Stimulated activated CD4-positive, alpha-beta T cell treated with anti-CD3 and anti-CD28 coated beads, Interleukin-1b, Interleukin-23, amount 100 ng/mL, for 4 hours (primary cell): ENCODE data around the gene HOXB8.

Source experiments
- DNase-seq, 2 donors: peaks; one replicate each; pipeline ENCODE4 v3.0.0-alpha.2; 2020; ENCODE audit warnings: low read depth in 2 of 2

The HOXB8 gene

DNA sequence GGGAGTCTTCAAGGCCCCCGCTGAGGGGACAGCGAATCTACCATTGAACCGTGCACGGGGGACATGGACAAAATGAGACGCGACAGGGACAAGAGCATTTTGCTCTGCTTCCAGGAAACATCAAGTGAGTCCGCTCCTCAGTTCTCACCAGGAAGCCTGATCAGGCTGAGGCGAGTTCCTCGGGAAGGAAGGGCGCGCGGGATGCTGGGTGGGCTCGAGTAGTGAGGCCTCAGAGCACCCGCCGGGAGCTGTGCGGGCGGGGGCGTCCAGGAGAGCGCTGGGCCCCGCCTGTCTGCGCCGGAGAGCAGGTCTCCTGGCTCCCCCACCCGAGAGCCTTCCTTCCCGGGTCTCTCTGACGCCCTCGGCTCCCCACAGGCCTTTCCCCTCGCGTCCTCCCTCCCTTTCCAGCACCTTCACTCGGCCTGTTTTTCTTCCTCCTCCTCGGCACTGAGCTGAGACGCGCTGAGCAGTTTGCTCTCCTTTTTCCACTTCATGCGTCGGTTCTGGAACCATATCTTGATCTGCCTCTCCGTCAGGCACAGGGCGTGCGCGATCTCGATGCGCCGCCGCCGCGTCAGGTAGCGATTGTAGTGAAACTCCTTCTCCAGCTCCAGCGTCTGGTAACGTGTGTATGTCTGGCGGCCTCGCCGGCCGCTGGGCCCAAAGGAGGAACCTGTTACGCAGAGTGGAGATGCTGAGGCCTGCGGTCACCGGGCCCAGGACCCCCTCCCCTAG is 18.9 kb downstream of the HOXB8 start:
- no peak for DNase-seq

GRCh38 chr17:48595278-48595999 is 19.7 kb downstream of the HOXB8 start:
- no peak for DNase-seq

- DNase-seq: no peak
These were observed 20.4 kb downstream of the HOXB8 start for GRCh38 chr17:48594538-48595277.

DNA sequence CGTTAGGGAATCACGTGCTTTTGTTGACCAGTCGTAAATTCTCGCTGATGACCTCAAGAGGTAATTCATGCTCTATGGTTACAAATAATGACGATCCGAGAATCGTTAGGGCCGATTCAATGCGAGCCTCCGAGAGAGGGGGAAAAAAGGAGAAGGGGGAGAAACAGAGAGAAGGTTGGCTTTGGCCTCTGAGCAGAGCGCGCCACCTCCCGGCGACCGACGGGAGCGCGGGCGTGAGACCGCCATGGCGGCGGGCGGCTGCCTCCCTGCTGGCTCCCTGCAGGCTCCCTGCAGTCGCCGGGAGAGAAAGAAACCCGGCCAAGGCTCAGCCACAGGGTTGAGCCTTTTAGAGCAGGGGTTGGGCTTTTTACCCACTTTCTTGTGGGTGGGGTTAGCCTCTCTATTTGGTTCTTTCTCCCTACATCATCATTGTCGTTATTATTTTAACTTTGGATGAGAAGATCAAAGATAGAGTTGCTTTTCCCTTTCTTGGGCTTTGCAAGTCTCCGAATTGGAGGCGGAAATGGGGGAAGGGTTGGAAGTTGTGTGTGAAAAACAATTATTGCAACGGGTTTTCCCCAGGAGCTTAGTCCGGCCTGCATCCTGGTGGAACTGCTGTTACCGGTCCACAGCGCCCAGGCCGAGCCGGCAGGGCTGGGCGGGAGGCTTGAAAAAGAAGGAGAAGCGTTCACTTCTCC is 21.1 kb downstream of the HOXB8 start:
- peak; percentile 75 to 80 for DNase-seq

GRCh38 chr17:48593126-48593829 is 21.8 kb downstream of the HOXB8 start, which contains the start of gene HOXB5:
Gene HOXB5 (minus strand): TSS chr17:48593779. CDS start chr17:48593682, 97 bp downstream.
- no peak for DNase-seq

DNA sequence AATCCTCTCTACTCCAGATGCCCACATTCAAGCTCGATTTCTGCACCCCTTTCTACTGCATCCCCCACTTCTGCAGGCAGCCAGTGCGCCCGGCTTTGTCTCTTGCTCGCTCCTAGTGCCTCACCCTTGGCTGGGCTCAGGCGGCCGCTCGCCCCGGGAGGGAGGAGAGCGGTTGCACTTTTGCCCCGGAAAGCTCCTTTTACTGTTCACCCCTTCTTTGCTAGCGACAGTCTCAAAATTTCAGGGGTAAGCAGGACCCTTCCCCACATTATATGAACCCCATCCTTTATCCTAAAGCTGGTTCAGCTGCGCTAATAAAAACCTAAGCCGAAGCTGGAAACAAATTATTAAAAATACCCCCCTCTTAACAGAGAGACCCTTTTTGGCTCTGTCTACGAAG is 22.5 kb downstream of the HOXB8 start:
- no peak for DNase-seq

DNA sequence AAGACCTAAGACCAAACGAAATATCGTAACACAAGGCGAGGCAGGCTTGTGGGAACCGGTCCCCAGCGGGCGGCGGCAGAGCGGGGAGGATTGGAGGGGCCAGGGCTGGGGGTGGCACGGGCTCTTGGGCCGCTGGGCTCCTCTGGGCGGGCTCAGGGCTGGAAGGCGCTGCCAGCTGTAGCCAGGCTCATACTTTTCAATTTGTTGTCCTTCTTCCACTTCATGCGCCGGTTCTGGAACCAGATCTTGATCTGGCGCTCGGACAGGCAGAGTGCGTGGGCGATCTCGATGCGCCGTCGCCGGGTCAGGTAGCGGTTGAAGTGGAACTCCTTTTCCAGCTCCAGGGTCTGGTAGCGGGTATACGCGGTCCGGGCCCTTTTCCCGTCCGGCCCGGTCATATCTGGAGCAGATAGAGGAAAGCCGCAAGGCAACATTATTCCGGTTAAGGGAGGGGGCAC is 23.0 kb downstream of the HOXB8 start:
- DNase-seq: no peak

DNA sequence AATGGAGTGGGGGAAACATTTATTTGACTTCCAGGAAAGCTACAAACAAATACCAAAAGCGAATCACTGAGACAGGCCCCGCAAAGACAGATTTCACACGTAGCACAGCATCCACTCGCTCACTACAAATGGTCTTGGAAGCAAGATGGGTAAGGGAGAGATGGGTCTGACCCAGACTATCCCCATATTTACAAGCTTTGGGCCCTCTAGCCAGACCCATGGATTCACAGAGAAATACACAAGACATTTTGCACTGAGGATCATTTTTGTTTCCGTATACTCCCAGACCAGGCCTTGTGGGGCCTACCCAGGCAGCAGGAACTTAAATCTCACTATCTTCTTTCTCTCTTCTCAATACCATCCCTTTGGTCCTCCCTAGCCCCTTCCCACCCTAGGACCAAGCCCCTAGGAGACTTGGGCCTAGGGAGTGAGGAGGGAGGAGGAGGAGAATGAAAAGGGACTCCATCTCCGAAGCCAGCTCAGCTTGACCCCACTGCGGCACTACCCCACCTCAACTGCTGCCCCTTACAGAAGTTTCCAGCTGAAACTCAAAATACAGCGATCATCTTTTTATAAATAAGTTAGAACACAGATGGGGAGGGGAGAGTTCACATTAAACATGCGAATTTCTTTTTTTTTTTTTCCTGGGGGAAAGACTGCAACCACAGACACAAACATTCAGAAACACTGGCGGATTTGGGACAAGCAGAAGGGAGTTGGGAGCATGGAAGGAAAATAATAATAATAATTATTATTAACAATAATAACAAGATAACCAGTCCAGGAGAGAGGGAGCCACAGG is 23.6 kb downstream of the HOXB8 start:
- no peak for DNase-seq

DNA sequence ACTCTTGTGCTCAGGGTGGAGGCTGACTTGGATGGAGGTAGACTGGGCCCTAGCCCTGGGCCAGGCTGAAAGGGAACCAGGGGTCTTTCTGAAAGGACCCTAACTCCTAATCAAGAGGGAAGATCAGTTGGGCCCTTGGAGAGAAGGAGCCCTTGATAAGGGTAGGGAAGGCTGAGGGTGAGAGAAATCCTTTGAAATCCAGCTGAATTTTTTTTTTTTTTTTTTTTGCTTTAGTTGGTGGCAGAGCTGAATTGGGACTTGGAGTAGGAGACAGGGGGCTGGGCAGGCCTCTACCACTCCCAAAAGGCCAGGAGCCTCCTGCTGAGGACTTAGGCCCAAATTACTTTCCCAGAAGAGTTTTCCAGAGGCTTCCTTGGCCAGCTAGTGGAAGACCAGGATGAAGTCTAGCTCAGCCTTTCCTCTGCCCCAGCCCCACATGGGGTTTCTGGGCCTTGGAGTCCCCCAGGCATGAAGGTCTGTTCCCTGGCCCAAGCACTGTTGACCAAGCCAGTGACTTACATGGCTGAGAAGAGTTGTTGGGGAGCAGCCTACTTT is 24.4 kb downstream of the HOXB8 start:
- DNase-seq: no peak

DNA sequence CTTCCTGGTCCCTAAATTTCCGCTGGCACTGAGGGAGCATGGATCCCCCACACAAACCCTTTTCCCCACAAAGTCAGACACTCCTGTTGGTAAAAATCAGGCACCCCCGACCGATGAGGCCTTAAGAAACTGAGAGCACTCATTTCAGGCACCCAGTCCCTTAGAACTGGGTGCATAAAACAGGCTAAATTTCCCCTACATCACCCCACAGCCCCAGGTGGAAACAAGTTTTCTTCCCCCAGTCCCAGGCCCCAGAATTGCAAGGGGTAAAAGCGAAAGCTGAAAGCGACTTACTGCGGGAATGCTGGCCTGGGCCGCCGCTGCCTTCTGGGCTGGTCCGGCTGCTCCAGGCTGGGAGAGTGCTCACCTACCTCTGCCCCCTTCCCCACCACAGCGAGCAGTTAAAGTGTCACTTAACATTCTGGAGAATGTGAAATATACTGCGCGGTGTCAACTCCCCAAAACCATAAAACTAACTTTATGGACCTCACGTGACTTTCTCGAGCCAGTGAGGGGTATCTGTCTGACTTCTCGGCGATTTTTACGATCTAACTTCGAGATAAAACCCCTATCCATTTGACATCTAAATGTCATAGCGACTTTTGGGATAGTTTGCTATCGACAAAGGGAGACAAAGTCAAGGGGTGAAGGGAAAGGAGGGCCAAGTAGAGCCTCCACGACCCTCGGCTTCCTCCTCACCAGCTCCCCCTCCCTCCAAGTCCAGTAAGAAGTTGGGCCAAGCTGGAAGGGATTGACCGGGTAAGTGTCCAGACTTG is 25.1 kb downstream of the HOXB8 start, which contains the start of gene HOXB3:
Gene HOXB3 (minus strand): TSS at position 411 of the 776 bp plus-strand sequence. CDS start 37,767 bp downstream, outside the sequence.
- no peak for DNase-seq

DNA sequence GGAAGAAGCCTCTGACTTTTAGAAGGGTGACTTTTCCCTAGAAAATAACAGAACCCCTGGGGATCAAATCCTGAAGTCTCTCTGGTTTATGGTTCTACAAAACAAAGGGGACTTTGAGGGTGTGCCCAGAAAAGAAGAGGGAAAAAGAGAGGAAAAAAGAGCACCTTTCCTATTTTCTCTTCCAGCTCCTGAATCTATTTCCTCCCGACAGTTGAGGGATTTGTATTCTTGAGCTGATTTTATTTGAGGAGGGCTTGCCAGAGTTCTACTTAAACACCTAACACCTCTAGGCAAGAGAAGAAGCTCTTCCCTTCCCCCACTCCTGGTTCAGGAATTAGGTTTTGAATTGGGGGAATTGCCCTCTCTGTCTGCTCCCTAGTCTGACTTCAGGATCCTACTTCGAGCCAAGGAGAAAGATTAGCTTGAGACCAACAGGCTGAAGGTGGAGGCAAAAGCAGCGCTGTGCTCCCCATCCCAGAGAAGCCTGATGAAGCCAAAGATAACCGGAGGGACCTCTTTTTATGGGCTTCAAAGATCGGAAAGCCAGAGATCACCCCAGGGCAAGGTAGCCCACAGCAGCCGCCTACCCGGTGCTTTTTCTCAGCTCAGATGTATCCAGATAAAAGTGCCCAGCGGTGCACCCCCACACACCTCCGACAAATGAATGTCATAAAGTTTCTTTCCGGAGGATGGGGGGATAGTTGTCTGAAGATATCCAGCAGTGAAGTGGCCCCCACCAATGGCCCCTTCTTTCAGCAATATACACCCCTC is 25.8 kb downstream of the HOXB8 start:
- DNase-seq: no peak

- DNase-seq: no peak
These were observed 26.6 kb downstream of the HOXB8 start for GRCh38 chr17:48588528-48588927.

GRCh38 chr17:48588074-48588415 is 27.0 kb downstream of the HOXB8 start:
- no peak for DNase-seq

DNA sequence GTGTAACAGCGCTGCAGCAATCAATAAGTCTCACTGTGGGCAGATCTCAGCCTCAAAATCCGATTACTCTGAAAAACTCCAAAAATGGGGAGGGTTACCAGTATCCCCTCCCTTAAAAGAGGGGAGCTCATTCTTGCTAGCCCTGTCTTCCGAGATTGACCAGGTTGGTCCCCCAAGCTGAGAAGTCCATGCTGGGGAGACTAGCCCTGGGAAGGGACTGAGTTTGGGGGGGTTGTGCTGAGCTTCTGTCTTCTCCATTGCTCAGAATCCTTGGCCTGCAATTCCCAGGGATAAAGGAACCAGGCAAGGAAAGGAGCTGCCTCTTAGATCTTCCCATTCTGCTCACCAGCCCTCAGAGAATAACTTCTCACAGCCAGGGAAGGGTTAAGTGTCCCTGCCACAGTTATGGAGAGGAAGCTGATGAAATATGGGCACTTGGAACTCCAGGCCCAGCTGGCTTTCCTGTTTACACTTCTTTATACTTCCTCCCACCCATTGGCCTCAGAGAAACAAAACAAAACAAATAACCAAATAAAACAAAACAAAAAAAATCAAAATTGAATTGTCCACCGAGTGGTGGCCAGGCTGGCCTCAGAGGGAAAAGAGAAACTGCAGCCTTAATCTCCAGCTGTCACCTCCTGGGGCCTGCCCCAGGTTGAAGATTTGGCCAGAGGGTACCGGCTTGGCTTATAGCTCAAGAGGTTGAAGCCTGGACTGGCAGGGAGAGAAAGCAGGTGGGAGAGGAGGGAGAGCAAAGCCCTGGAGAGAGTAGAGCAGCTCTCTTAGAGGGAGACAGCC is 27.6 kb downstream of the HOXB8 start:
- DNase-seq: no peak

DNA sequence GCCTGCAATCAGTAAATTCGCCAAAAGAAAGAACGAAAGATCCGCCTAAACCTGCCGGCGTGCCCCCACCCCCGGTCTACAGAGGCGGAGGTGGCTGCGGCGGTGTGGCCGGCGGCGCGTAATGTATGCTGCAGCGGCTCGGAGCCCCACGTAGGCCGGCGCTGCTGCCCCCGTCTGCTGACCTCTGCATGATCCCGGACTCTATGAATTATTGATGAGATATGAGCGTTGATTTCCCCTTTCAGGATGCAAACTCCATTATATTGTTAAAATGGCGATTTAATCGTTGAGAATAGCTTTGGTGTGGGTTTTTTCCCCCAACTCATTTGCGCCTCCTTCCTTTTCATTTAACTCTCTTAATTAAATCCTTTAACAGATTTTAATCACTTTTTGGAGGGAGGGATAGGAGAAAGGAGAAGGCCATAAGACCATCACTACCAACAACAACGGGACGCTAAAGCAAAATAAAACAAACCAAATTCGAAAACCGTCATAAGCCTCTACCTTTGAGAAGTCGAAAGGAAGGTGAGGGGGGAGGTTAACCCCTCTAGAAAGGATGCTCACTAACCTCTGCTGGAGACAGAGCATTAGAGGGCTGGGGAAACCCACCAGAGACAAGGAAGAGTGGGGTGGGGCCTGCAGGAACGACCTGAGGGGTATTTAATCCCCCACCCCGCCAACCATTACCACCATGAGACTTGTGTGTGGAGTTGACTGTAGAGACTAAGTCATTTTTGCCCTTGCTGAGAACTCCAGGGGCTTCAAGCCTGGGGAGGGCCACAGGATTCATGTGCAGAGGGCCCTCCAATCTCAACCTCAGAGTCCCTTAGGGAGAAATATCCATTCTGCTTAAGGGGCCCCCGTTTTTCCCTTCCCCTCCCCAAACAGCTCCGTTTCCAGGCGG is 28.5 kb downstream of the HOXB8 start:
- DNase-seq: peak in 1 of 2 donors; percentile 29

DNA sequence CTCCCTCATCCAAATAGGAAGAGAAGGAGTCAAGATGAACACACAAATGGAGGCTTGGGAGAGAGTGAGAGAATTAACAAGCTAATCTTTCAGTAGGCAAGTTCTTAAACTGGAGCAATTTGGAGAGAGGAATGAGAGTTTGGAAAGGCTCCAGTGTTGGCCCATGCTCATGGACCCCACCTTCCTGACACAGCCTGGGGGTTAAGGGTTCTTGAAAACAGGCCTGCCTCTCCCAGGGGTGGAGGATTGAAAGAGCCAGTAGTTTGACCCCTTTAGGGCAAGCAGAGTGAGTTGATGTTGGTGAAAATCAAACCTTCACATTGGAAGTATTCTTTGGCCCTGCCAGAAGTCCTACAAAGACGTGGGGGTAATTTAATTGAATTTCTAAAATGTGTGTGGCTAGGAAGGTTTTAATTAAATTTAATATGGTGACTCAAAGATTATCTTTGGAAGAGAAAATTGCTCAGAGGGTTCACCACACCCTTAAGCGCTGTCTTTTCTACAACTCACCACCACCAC is 30.8 kb downstream of the HOXB8 start:
- DNase-seq: no peak
